Renal cortical epithelial cell (primary cell): ENCODE data around the gene NMNAT2. TPM values are rescaled to one million over a fixed set of nuclear protein-coding genes. Genes with fewer than 3 reads are reported as not detected.
A peak's percentile ranks its signal among the peaks of the same experiment; 100 is the strongest.

ENCODE experiments used
- DNase-seq: peaks from one replicate; pipeline ENCODE4 v3.0.0-alpha.2; 2011; ENCODE audit warnings: low read depth
- total RNA-seq: library from RNA; depleted of rRNA; stranded (reverse); fragments of >200 nt; gene quantifications from 2 replicates; pipeline ENCODE4 v1.2.3, GENCODE V29; 2014

NMNAT2 gene
- total RNA-seq, 1 donor from 2014 or later = 0.65 TPM

GRCh38 chr1:183212870-183213269, 205.3 kb downstream of the NMNAT2 start:
- no peak for DNase-seq

GRCh38 chr1:183210681-183211080, 207.5 kb downstream of the NMNAT2 start:
- no peak for DNase-seq

GRCh38 chr1:183209533-183210158, 208.5 kb downstream of the NMNAT2 start:
- DNase-seq = peak; percentile 92

- no peak for DNase-seq
These were observed 211.6 kb downstream of the NMNAT2 start for GRCh38 chr1:183206538-183207122.

- no peak for DNase-seq
These were observed 212.9 kb downstream of the NMNAT2 start for GRCh38 chr1:183205196-183205781.

GRCh38 chr1:183203094-183203493, 215.1 kb downstream of the NMNAT2 start:
- no peak for DNase-seq

- DNase-seq = no peak
These were observed 217.7 kb downstream of the NMNAT2 start for GRCh38 chr1:183200451-183200850.

- DNase-seq = no peak
These were observed 218.9 kb downstream of the NMNAT2 start for GRCh38 chr1:183199304-183199703.

- peak; percentile 91 for DNase-seq
These were observed 219.7 kb downstream of the NMNAT2 start for GRCh38 chr1:183198463-183198862.

Other genes starting within 250 kb of the NMNAT2 start
- 128 and 1,305 TPM in 2 replicates for gene LAMC2, start 232.1 kb downstream of the NMNAT2 start, total RNA-seq
- gene SMG7, start 54.1 kb upstream of the NMNAT2 start, total RNA-seq = 18.2 and 41.0 TPM in 2 replicates
- gene NCF2, start 172.1 kb upstream of the NMNAT2 start, total RNA-seq = 4.6 and 102 TPM in 2 replicates
- 121 and 253 TPM in 2 replicates for gene ARPC5, start 217.4 kb upstream of the NMNAT2 start, total RNA-seq
- gene APOBEC4, start 234.9 kb upstream of the NMNAT2 start, total RNA-seq = not detected in 2 replicates